Measurements from ENCODE around the gene MEIKIN.

DNA sequence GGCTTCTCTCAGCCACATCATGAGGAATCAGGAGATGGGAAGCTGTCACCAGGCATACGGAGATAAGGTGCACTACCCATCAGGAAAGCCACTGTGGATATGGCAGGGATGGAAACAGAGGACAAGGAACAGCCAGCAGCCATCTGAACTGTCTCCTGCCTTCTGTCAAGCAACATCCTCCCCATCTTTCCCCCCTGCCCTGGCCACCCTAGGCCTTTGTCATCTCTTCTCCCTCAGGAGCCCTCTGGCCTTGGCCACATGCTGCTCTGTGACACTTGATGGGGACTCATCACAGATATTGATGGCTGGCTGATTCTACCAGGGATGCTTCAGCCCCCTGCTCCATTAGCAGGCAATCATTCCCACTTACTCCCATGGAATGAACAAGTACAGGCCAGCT lies 21.1 kb upstream of the MEIKIN start:
- no peak for TF ChIP-seq EZH2 (IDR thresholded peaks at IDR 0.05; ENCODE audit: low read length, missing control alignments)
- TF ChIP-seq, protein P1, sequence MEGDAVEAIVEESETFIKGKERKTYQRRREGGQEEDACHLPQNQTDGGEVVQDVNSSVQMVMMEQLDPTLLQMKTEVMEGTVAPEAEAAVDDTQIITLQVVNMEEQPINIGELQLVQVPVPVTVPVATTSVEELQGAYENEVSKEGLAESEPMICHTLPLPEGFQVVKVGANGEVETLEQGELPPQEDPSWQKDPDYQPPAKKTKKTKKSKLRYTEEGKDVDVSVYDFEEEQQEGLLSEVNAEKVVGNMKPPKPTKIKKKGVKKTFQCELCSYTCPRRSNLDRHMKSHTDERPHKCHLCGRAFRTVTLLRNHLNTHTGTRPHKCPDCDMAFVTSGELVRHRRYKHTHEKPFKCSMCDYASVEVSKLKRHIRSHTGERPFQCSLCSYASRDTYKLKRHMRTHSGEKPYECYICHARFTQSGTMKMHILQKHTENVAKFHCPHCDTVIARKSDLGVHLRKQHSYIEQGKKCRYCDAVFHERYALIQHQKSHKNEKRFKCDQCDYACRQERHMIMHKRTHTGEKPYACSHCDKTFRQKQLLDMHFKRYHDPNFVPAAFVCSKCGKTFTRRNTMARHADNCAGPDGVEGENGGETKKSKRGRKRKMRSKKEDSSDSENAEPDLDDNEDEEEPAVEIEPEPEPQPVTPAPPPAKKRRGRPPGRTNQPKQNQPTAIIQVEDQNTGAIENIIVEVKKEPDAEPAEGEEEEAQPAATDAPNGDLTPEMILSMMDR (conservative IDR thresholded peaks at IDR 0.05 in 1 of 2, IDR thresholded peaks at IDR 0.05 in 1 of 2; ENCODE audit: low read depth in 1 of 2, low read length in 2 of 2): no peak

All from fibroblast of lung (primary cell).